GM19372 (cell line): Measurements from ENCODE around the gene MLLT6.
A peak's percentile ranks its signal among the peaks of the same experiment; 100 is the strongest.
"Not testable (repeated sequence)": the region's sequence is repeated elsewhere in the genome, so short reads cannot be mapped to it uniquely, and the experiment has no call there.

Experiments used
- ATAC-seq: cut with Tn5 transposase; IDR thresholded peaks from one replicate; pipeline ENCODE4 v1.9.1; 2021; ENCODE audit warnings: mild to moderate bottlenecking, low read depth, moderate library complexity; ENCODE audit not compliant: unreplicated experiment

Gene MLLT6

DNA sequence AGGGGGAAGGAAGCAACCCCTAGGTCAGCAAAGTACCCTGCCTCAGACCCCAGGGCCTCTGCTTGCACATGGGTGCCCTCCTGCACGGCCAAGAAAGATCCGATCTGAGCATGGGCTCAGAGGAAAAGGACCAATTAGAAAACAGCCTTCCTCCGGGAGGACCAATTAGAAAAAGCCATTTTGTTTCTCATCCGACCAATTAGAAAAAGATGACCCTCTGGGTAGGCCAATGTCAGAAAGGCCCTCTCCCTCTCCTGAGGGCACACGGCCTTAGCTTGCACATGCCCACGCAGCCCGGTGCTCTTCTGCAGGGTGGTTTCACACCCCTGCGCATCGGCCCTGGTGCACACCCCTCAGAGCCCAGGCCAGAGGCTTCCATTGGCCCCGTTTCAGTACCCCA is 20.0 kb downstream of the MLLT6 start:
- no peak for ATAC-seq

DNA sequence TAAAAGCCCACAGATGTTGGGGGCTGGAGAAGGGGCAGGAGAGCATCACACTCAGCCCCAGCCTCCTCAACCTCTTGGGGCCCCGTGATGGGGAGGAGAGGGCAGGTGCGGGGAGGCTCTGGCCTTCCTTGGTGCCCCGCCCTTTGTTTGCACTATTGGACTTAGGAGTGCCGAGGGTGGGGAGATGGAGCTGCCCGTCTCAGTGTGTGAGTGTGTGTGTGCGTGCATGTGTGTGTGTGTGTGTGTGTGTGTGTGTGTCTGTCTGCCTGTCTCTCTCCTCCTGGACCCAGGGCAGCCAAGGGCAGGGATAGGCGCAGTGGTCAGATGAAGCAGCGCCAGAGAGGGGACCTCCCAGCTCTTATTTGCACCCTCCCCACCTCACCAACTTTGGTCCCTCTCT is 21.1 kb downstream of the MLLT6 start:
- not testable (repeated sequence) for ATAC-seq

DNA sequence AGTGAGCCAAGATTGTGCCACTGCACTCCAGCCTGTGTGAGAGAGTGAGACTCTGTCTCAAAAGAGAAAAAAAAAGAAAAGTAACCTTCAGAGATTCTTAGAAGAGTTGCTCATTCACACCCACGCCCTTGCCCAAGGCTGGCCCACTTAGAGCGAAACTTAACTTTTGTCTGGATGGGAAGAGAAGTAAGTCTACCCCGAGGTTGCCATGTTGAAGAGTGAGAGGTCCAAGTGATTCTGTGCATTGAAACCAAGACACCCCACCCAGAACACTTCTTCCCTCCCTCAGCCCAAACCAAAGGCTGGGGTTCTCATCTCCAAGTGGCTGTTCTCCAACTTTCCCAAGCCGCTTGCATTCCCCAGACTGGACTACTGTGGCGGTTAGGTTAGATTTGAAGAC is 22.7 kb downstream of the MLLT6 start:
- ATAC-seq = no peak

DNA sequence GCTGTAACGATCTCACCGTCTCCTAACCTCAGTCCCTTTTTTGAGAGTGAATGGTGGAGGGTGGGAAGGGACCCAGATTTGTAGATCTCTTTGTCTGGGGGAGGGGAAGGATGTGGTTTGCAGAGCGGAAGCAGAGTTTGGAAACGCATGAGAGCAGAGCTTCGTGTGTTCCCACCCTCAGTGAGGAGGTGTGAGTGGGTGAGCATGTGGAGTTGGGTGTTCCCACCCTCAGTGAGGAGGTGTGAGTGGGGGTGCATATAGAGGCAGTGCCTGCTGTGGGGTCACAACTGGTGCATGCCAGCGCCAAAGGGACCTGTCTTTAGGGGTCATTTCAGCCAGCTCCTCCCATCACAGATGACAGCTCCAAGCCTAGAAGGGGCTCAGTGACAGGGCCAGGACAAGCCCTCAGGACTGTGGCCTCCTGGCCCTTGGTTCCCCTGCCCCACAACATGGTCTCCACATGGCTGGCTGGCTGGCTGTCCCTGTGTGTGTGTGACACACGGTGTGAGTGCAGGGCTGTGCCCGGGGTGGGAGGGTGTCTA is 23.3 kb downstream of the MLLT6 start:
- ATAC-seq = no peak

DNA sequence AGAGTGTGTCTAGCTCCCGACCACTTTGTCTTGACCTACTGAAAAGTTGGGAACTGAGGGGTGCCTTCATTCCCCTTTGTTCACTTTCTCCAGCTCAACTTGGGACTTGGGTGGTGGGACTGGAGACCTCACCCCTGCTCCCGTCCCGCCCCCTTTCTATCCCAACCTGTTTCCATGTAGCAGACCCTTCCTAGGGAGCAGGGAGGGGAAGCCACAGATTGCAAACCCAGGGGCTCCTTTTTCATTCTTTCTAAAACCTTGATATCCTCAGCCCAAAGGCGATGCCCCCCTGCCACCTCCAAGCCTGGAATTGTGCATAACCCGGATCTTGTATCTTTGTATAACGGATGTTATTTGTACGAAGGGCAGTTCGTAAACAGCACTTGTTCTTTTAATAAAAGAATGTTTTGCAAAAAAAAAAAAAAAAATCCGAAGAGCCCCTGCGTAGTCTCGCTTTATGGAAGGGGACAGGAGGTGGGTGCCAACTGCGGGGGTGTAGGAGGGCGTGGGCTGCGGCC is 24.4 kb downstream of the MLLT6 start:
- no peak for ATAC-seq

DNA sequence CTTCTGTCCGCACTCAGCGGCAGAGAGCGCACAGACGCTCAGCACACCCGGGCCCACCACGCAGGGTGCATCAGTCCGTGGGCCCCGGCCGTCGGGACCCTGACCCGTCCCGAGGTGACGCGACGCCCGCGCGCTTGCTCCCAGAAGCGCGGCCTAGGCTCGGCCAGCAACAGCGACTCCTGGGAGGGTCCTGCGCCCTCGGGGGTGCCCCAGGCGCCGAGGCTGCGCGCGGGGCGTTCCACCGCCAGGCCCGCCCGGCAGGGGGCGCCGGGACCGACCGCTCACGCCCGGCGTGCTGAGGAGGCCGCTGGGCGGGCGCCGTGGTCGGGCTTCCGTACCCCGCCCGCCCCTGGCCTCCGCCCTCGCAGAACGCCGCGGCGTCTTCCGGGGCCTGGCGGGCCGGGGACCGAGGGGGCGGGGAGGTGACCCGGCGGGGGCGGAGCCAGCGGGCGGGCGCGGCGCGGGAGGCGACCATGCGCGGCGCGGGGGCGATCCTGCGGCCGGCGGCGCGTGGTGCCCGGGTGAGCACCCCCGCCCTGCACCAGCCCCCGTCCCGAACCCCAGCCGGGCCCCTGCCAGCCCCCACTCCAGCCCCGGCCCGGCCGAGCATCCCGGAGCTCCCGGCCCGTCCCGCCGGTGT is 24.9 kb downstream of the MLLT6 start, which contains the start of gene CISD3:
Gene CISD3 (plus strand): TSS at position 456 of the 640 bp plus-strand sequence. CDS start 18 bp downstream, at position 474.
- peak; percentile 85 for ATAC-seq

DNA sequence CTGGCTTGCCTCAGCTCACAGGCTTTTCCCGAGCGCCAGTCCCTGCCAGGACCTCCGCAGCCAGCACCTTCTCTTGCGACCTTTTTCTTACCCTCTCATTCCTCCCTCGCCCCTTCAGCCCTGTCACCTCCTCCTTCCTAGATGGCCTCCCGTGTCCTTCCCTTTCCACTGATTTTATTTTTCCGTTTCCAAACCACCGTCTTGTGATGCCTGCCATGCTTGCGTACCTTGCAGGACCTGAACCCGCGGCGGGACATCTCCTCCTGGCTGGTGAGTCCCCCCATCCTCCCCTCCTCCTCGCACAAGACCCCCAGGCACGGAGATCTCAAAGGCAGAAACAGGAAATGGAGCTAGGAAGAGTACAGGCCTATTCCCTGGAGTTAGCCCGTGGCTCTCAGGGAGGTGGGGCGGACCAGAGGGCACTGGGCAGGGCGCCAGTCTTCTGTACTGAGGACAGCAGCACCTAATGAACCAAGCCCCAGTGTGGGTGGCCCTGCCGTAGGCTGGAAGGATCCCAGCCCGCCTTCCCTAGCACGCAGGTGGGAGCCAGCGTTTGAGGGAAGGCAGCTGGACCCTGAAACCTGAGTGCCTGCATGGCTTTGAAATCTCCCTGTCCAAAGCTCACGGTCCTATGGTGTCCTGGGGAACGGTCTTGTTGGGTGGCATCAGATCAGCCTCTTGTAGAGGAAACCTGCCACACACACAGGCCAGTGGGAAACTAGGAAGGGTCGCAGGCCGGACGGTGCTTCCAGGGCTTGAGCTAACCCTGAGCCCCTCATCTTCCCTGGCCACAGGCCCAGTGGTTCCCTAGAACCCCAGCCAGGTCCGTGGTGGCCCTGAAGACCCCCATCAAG is 25.7 kb downstream of the MLLT6 start:
- no peak for ATAC-seq

DNA sequence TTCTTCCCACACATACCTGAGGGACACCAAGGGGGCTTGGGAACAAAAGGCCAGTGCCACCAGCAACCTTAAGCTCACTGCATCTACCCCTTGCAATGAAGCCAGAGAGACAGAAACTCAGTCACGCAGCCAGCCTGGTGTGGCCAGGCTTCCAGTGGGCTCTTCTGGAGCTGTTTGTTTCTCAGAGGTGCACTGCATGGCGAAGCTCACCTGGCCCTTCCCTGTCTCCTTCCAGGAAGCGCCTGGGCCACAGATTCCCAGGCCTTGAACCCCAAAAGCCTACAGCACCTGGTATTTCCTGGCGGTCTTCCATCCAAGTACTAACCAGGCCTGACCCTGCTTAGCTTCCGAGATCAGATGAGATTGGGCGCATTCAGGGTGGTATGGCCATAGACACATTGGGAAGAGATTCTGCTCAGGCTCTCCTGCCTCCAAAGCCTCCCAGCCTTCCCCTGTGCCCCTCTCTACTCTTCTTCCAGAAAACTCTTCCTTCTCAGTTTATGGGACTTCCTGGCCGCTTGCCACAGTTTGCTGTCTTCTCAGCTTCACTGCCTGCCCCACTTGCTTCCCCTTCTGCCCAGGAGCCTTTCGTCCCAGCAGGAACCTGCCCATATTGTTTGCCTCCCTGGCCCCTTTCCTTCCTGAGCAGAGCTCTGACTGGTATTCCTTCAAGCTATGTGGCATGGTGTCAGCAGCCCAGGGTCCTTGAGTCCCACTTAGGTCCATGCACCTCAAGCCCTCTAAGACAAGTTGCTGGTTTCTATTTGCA is 26.6 kb downstream of the MLLT6 start:
- ATAC-seq = no peak

DNA sequence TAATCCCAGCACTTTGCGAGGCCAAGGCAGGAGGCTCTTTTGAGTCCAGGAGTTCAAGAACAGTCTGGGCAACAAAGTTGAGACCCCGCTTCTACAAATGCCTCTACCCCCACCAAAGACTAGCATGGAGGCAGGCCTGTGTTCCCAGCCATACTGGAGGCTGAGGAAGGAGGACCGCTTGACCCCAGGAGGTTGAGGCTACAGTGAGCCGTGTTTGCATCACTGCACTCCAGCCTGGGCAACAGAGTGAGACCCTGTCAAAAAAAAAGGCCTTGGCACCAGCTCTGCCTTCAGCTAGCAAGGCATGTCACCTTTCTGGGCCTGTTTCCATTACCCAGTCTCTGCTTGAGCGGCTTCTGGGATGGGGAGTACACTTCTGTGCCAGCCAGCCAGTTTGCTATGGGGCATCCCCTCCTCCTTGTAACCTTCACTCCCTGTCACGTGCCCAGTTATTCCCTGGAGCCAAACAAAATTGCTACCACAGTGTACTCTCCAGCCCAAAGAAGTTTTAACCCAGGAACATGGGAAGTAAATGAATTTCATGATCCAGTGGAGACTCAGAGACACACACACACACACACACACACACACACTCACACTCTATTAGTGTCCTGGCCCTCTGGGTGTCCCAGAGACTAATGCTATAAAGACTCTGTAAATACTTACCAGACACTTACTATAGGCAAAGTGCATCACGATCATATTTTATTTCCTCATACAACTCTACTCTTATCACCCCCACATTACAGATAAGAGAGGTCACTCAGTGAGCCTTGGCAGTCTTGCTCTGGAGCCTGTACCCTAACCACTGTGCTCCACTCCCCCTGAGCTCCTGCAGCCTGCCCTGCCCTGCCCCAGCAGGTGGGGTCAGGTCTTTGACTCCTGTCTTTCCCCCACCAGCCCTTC is 27.6 kb downstream of the MLLT6 start:
- ATAC-seq = no peak

DNA sequence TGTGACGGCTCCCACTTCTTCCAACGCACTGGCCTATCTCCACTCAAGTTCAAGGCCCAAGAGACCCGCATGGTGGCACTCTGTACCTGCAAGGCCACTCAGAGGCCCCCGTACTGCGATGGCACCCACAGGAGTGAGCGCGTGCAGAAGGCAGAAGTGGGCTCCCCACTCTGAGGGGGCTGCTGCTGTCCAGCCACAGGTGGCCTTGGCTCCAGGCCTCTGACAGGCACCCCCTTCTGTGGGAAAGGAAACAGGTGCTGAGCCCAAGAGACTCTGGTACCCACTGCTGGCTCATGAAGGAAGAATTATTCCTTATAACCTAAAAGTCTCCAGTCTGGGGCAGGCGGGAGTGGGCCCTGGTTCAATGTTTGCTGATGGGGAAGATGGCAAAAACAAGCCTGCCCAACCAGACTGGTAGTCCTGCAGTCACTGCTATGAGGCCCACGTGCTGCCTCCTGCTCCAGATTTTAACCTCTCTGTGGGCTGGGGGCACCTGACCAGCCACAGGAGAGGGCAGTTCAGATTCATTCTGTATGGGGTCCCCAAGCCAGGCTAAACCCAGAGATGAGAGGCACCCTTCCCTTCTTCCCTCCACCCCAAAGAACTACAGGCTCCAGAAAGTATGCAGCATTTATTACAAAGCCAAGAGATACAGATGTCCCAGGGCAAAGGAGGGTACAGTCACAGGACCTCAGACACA is 28.4 kb downstream of the MLLT6 start:
- ATAC-seq = no peak

DNA sequence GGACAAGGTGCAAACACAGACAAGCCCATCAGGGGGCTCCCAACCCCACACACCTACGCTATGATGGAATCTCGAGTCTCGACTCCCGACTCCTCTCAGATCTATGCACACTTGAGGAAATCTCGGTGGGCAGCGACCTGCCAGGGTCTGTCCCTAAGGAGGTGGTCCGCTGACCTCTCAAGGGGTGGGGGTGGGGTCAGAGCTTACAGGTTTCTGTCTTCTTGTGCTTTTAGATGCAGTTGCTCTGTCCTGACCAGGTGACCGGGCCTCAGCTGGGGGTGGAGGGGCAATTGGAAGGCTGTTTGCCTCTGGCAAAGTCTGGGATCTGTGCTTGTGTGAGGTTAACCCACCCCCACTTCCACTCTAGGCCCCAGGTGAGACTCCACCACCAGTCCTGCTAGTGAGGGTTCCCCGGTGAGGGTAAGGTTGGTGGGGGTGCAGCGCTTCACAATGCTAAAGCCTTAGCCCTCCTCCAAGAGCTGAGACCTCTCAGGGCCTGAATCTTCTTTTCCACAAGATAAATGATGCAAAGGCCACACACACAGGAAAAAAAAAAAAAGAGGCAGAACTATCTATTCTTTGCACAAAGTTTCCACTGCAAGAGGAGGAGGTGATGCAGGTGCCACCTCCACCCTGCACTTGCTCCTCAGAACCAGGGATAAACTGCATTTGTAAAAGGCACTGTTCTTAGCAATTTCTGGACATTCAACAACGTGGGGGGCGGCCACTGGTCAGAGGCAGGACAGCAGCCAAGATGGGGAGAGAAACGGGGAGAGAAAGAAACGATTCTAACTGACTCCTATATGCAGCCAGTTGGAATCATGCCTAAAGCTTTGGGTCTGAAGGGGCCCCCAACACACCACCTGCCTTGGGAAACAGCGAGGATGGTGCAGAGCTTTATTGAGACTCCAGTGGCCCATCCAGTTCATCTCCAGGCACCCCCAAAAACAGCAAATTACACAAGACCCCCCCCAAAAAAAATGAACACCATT is 29.2 kb downstream of the MLLT6 start:
- ATAC-seq = no peak

DNA sequence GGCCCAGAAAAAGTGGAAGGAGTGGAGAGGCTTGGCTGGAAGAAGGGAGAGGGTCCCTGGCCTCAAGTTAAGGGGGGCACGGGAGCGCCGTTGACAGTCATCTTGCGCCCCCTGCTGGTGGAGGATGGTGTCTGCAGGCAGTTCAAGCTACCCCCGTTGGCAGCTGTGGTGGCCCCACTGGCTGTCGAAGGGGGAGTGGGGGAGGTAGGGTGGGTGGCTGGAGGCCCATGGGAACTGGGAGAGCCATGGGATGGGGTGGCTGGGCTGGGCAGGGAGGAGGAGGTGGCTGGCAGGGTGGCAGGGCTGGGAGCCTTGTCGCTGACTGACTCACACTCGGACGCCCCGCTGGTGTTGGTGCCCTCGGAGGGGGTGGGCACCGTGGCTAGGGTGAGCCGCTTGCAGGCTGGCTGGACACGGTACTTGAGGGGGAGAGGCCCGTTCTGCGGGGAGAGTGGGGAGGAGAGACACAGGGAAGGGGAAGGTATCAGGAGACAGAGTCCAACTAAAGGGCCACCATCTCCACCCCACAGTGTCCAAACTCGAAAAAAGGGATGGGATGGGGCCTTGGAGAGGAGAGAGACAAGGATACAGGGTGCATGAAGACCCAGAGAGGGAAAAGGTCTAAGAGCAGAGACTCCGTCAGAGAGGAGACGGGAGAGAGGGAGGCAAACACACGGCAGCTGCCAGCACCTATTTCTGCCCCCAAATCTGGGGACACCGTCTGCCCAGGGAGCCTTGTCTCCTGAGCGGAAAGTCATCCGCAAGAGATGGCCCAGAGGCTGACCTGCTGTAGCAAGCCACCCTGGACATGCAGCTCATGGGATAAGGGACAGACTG is 30.3 kb downstream of the MLLT6 start:
- ATAC-seq = no peak

DNA sequence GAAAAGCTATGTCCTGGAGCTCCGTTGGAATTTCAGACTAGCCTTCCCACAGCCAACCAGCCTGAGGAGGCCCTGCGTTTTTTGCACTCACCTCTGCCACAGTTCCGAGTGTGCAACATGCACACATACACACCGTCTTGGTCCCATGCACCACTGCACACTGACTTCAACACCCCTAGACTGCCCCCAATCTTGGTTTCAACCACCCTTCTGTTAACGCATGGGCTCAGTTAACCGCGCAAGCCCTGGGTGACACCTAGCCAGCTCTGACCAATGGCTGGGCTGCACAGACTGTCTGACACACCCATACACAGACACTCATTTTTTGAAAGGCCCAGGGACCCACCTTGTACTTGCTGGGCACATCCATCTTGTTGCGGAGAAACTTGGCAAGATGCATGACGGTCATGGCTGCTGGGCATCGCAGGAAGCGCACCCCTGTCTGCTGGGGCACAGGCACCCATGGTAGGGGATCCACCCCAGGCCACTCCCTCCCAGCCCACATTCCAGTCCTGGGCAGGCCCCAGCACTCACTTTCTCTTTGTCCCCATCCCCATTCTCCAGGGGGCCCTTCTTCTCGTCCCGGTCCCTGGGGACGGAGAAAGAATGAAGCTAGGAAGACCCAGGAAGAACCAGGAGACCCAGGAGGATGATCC is 33.1 kb downstream of the MLLT6 start:
- ATAC-seq = no peak

DNA sequence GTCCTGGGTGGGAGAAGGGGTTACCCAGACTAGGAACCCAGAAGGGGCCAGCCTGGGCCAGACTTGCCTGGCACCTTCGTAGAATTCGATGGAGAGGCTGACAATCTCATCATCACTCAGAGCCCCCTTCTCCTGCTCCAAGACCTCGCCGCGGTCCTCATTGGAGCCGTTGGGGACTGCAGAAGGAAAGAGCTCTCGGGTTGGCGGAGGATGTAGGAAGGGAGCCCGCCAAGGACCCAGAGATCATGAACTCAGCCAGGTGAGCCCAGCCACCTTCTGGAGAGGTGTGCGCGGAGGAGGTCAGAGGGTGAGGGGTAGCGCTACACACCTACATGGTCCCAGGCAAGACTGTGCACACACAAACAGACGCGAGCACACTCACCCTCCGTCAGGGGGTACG is 33.6 kb downstream of the MLLT6 start:
- no peak for ATAC-seq

DNA sequence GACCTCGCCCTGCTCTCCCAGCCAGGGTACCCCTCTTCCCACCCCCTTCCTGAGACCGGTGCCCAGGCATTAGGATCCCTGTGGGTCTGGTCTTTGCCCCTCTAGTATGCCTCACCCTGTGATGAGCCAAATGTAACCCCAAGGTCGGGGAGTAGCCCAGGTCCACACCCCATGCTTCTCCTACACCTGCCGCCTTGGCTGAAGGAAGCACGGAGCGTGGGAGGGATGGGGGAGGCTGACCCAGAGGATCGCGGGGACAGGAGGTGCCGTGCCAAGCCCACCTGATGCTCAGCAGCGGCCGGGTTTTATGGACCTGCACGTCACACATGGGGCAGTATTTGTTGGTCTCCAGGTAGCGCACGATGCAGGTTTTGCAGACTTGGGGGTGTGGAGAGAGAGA is 34.2 kb downstream of the MLLT6 start:
- ATAC-seq = no peak

DNA sequence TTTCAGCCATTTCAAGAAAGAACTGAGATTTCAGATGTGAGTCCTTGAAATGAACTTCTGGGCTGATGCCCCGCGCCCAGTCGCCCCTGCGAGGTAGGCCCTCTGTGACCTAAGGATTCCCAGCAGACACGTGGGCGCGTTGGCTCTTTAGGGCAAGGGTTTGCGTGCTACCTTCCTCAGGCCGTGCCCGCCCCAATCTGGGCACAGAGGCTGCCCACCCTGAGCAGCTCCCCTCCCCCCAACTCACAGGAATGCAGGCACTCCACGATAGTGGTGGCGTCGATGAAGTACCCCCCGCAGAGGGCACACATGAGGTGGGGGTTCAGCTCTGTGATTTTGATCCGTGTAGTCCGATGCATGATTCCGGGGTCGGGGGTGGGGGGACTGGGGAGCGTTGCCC is 35.0 kb downstream of the MLLT6 start:
- no peak for ATAC-seq

DNA sequence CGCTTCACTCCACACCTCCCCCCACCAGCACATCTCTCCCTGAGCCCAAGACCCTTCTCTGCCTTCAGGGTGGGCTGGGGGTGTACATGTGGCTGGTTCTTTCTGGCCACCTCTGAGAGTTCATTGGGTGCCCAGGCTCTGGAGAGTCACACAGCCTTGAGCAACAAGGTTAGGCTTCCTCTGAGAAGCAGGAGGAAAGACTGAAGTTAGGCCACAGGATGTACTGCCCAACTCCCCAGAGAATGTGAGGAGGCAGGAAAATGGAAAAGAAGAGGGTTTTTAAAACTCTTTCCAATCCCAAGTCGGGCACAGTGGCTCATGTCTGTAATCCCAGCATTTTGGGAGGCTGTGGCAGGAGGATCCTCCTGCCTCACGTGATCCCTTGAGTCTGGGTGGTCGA is 35.7 kb downstream of the MLLT6 start:
- ATAC-seq = no peak
